ENCODE measurements around the gene DEUP1. TPM values are rescaled to one million over a fixed set of nuclear protein-coding genes. Genes with fewer than 3 reads are reported as not detected.

The DEUP1 gene
- total RNA-seq, 1 experiment from 2014 or later: 0.44 TPM

DNA sequence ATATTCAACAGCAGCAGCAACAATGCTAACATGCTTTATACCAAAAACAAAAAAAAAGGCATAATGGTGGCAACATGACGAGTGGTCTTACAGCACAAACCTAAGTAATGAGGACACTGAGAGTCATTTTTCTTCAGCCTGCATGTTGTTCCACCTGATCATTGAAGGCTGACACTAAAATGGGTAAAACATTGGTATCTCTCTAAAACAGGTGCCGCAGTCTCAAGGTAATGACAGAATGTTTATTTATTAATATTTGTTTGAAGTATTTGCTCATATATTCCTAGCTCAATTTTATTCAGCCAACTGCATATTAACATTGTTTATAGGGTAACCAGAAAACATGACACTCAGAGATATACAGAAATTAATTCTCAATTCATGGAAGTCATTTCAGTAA, 8.3 kb upstream of the DEUP1 start:
- no peak for ATAC-seq
- Mint-ChIP-seq H3K4me3 (no peak overlapping the region), H3K4me1 (no peaks in the 10 kb centered on the region), H3K27ac (no peak overlapping the region), H3K36me3 (peaks cover 9% of the 10 kb centered on the region), H3K27me3 (ENCODE audit: low read depth) (no peaks in the 10 kb centered on the region), H3K9me3 (peaks cover 19% of the 10 kb centered on the region)
- TF ChIP-seq, protein P1, sequence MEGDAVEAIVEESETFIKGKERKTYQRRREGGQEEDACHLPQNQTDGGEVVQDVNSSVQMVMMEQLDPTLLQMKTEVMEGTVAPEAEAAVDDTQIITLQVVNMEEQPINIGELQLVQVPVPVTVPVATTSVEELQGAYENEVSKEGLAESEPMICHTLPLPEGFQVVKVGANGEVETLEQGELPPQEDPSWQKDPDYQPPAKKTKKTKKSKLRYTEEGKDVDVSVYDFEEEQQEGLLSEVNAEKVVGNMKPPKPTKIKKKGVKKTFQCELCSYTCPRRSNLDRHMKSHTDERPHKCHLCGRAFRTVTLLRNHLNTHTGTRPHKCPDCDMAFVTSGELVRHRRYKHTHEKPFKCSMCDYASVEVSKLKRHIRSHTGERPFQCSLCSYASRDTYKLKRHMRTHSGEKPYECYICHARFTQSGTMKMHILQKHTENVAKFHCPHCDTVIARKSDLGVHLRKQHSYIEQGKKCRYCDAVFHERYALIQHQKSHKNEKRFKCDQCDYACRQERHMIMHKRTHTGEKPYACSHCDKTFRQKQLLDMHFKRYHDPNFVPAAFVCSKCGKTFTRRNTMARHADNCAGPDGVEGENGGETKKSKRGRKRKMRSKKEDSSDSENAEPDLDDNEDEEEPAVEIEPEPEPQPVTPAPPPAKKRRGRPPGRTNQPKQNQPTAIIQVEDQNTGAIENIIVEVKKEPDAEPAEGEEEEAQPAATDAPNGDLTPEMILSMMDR (IDR thresholded peaks at IDR 0.05): no peak
- TF ChIP-seq FOXP4 (CRISPR knock-in tag; IDR thresholded peaks at IDR 0.05) (no peak), TCF7 (CRISPR knock-in tag; IDR thresholded peaks at IDR 0.05; ENCODE audit: low read depth) (no peak), FOXK1 (CRISPR knock-in tag; IDR thresholded peaks at IDR 0.05) (no peak), ZNF317 (CRISPR knock-in tag; IDR thresholded peaks at IDR 0.05; ENCODE audit: borderline replicate concordance, low read depth) (no peak), JAZF1 (CRISPR knock-in tag; IDR thresholded peaks at IDR 0.05) (no peak)
- TF ChIP-seq, protein P2, sequence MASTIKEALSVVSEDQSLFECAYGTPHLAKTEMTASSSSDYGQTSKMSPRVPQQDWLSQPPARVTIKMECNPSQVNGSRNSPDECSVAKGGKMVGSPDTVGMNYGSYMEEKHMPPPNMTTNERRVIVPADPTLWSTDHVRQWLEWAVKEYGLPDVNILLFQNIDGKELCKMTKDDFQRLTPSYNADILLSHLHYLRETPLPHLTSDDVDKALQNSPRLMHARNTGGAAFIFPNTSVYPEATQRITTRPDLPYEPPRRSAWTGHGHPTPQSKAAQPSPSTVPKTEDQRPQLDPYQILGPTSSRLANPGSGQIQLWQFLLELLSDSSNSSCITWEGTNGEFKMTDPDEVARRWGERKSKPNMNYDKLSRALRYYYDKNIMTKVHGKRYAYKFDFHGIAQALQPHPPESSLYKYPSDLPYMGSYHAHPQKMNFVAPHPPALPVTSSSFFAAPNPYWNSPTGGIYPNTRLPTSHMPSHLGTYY (CRISPR knock-in tag; IDR thresholded peaks at IDR 0.05): no peak
- TF ChIP-seq, protein P3, sequence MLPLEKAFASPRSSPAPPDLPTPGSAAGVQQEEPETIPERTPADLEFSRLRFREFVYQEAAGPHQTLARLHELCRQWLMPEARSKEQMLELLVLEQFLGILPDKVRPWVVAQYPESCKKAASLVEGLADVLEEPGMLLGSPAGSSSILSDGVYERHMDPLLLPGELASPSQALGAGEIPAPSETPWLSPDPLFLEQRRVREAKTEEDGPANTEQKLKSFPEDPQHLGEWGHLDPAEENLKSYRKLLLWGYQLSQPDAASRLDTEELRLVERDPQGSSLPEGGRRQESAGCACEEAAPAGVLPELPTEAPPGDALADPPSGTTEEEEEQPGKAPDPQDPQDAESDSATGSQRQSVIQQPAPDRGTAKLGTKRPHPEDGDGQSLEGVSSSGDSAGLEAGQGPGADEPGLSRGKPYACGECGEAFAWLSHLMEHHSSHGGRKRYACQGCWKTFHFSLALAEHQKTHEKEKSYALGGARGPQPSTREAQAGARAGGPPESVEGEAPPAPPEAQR (CRISPR knock-in tag; IDR thresholded peaks at IDR 0.05): no peak
- no peak for DNase-seq (ENCODE audit: low spot score)
- POLR2A ChIA-PET: no interaction called here
- CTCF ChIA-PET: no interaction called here

GRCh38 chr11:93323747-93324146, 6.8 kb upstream of the DEUP1 start:
- ChIA-PET CTCF (no interaction called here), POLR2A (no interaction called here)
- TF ChIP-seq NR3C1 (CRISPR knock-in tag; conservative IDR thresholded peaks at IDR 0.05; ENCODE audit: low read depth) (no peak), GRHL2 (CRISPR knock-in tag; IDR thresholded peaks at IDR 0.05; ENCODE audit: insufficient replicate concordance, severe bottlenecking) (no peak), ZNF138 (CRISPR knock-in tag; conservative IDR thresholded peaks at IDR 0.05) (no peak), ZMAT4 (CRISPR knock-in tag; IDR thresholded peaks at IDR 0.05) (no peak)
- TF ChIP-seq, protein P4, sequence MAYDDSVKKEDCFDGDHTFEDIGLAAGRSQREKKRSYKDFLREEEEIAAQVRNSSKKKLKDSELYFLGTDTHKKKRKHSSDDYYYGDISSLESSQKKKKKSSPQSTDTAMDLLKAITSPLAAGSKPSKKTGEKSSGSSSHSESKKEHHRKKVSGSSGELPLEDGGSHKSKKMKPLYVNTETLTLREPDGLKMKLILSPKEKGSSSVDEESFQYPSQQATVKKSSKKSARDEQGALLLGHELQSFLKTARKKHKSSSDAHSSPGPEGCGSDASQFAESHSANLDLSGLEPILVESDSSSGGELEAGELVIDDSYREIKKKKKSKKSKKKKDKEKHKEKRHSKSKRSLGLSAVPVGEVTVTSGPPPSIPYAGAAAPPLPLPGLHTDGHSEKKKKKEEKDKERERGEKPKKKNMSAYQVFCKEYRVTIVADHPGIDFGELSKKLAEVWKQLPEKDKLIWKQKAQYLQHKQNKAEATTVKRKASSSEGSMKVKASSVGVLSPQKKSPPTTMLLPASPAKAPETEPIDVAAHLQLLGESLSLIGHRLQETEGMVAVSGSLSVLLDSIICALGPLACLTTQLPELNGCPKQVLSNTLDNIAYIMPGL (CRISPR knock-in tag; IDR thresholded peaks at IDR 0.05): no peak
- DNase-seq (ENCODE audit: low spot score): no peak
- ATAC-seq: no peak
- Mint-ChIP-seq H3K4me3 (no peak overlapping the region), H3K36me3 (peaks cover 7% of the 10 kb centered on the region), H3K9me3 (peaks cover 16% of the 10 kb centered on the region), H3K27me3 (ENCODE audit: low read depth) (peaks cover 3% of the 10 kb centered on the region), H3K4me1 (no peaks in the 10 kb centered on the region), H3K27ac (no peak overlapping the region)

DNA sequence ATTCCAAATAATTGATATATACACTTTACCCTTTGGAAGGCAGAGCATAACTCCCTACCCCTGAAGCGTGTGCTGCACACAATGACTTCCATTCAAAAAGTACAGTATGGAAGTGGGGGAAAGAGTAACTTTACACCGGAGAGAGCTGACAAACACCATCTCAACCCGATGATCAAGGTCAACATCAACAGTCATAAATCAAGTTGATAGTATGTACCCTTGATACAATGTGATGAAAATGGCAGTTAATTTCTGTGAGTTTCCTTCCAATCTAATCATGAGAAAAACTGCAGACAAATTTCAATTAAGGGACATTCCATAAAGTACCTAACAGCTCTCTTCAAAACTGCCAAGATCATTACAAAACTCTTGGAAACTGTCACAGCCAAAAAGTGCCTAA, 6.0 kb upstream of the DEUP1 start:
- H3K36me3 Mint-ChIP-seq: peaks cover under 1% of the 10 kb centered on the region
- no peak overlapping the region for H3K4me3 Mint-ChIP-seq
- no peaks in the 10 kb centered on the region for H3K4me1 Mint-ChIP-seq
- peaks cover 9% of the 10 kb centered on the region for H3K9me3 Mint-ChIP-seq
- CTCF ChIA-PET: no interaction called here
- peaks cover 10% of the 10 kb centered on the region for H3K27me3 Mint-ChIP-seq (ENCODE audit: low read depth)
- POLR2A ChIA-PET: no interaction called here
- no peak overlapping the region for H3K27ac Mint-ChIP-seq
- no peak for DNase-seq (ENCODE audit: low spot score)
- ATAC-seq: no peak
- TF ChIP-seq, protein P2 (CRISPR knock-in tag; IDR thresholded peaks at IDR 0.05): no peak
- TF ChIP-seq RELA (CRISPR knock-in tag; IDR thresholded peaks at IDR 0.05; ENCODE audit: borderline replicate concordance) (no peak), ZNF317 (CRISPR knock-in tag; IDR thresholded peaks at IDR 0.05; ENCODE audit: borderline replicate concordance, low read depth) (no peak), NFATC4 (CRISPR knock-in tag; IDR thresholded peaks at IDR 0.05) (no peak), CREM (CRISPR knock-in tag; IDR thresholded peaks at IDR 0.05) (no peak), MYBL2 (CRISPR knock-in tag; IDR thresholded peaks at IDR 0.05) (no peak)
- TF ChIP-seq, protein P5, sequence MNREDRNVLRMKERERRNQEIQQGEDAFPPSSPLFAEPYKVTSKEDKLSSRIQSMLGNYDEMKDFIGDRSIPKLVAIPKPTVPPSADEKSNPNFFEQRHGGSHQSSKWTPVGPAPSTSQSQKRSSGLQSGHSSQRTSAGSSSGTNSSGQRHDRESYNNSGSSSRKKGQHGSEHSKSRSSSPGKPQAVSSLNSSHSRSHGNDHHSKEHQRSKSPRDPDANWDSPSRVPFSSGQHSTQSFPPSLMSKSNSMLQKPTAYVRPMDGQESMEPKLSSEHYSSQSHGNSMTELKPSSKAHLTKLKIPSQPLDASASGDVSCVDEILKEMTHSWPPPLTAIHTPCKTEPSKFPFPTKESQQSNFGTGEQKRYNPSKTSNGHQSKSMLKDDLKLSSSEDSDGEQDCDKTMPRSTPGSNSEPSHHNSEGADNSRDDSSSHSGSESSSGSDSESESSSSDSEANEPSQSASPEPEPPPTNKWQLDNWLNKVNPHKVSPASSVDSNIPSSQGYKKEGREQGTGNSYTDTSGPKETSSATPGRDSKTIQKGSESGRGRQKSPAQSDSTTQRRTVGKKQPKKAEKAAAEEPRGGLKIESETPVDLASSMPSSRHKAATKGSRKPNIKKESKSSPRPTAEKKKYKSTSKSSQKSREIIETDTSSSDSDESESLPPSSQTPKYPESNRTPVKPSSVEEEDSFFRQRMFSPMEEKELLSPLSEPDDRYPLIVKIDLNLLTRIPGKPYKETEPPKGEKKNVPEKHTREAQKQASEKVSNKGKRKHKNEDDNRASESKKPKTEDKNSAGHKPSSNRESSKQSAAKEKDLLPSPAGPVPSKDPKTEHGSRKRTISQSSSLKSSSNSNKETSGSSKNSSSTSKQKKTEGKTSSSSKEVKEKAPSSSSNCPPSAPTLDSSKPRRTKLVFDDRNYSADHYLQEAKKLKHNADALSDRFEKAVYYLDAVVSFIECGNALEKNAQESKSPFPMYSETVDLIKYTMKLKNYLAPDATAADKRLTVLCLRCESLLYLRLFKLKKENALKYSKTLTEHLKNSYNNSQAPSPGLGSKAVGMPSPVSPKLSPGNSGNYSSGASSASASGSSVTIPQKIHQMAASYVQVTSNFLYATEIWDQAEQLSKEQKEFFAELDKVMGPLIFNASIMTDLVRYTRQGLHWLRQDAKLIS (CRISPR knock-in tag; IDR thresholded peaks at IDR 0.05; ENCODE audit: borderline replicate concordance): no peak
